Endometrium (tissue), 2 donors: ENCODE results near the gene TANC1.

Experiments used
- FAIRE-seq: peaks from 2 replicates; lab custom pipeline; 2012; peaks lifted over from hg19 to GRCh38; lab: Jason Lieb, UNC
- donor health status: control.
- donor health status: control.

Gene TANC1

DNA sequence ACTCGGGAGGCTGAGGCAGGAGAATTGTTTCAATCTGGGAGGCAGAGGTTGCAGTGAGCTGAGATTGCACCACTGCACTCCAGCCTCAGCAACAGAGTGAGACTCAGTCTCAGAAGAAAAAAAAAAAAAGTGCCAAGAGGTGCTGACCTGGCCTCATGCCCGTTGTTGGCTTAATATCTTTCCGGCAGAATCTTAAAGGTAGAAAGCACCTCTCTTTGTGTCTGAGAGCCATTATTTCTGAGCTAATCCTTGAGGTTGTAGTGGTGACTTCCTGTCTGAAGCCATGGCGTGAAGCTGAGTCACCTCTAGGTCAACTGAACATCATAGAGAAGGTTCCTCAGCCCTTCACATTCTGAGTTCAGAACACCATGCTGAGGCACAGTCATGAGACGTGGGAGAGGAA is 257.6 kb downstream of the TANC1 start:
- no peak for FAIRE-seq

DNA sequence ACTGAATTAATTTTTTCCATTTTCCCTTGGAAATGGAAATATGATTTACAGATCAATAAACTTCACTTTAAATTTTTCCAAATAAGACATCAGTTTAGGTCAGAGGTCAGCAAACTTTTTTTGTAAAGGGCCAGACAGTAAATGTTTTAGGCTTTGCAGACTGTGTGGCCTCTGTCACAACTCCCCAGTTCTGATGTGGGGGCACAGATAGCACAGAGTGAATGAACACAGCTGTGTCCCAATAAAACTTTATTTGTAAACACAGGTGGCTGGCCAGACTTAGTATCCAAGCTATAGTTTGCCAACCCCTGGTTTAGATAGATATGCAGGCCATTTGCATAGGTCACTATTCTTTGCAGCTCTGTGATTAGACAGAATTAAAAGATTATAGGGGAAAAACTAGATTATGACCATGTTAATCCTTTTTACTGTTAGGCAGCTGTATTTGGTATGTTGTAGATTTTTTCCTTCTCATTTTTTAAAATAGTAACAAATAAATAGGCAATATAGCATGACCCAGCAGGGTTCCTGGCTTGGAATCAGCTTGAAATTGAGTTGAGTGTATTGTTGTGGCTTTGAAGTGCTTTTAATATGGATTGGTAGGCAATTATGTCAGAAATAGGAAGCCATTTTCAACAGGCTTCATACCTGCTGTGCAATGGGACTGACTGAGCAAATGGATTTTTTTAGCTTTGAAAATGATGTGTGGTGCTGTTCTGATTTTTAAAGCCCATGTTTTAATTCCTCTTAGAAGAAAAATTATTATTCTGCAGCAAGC is 258.4 kb downstream of the TANC1 start:
- FAIRE-seq = no peak

GRCh38 chr2:159227467-159227866 is 259.0 kb downstream of the TANC1 start:
- FAIRE-seq = no peak

DNA sequence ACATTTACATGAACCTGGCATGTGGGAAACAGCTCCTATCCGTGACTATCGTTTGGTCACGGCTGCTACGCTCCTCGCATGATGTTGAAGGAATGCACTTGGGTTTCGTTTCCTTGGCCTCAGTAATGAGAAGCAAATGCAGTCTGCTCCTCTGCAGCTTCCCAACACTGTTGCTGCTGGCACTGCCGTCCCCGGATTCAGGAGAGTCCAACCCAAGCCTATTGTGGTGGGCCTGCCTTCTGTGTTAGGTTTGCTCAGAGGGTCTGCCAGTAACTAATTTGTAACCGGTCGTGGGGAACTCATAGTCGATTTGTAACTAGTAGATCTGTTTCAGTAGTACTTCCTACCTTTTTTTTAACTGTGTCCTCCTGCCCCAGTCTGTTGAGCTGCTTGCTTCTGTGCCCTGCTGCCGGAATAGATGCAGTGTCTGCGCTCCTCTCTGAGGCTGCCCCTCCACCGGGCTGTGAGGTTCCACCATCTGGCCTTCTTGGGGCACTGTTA is 259.7 kb downstream of the TANC1 start:
- no peak for FAIRE-seq

- no peak for FAIRE-seq
These were observed 261.2 kb downstream of the TANC1 start for GRCh38 chr2:159229476-159230144.

DNA sequence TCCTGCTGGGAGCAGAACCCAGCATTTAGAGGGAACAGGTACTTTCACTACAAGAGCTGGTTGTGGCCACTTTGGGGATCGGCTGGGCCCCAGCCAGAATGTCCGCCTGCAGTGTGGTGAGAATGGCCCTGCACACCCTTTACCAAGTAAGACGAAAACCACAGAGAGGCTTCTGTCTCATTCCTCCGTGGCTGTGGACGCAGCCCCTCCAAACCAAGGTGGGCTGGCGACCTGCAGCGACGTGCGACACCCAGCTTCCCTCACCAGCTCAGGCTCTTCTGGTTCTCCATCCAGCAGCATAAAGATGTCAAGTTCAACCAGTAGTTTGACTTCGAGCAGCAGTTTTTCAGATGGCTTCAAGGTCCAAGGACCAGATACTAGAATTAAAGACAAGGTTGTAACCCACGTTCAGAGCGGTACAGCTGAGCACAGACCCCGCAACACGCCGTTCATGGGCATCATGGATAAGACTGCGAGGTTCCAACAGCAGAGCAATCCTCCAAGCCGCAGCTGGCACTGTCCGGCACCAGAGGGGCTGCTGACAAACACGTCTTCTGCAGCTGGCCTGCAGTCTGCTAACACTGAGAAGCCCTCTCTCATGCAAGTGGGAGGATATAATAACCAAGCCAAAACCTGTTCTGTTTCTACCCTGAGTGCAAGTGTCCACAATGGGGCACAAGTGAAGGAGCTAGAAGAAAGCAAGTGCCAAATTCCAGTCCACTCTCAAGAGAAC is 261.9 kb downstream of the TANC1 start:
- FAIRE-seq = no peak

GRCh38 chr2:159232456-159233170 is 264.2 kb downstream of the TANC1 start:
- FAIRE-seq = no peak

DNA sequence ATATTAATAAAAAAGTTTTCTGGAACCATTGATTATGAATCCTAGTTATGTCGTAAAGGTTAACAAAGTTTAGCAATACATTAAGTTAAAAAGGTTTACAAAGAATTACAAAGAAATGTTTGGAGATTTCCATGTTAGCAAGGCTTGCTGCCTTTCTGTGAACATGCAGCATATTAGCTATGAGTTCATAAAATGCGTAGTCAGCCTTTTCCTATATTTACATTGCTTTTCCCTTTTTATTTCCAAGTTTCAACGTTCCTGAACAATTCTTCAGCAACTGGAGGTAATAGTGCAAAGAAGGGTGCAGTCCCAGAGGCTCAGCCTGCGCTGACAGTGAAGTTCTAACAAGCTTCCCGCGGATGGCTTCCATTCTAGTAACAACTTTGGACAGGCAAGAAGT is 266.4 kb downstream of the TANC1 start:
- no peak for FAIRE-seq

DNA sequence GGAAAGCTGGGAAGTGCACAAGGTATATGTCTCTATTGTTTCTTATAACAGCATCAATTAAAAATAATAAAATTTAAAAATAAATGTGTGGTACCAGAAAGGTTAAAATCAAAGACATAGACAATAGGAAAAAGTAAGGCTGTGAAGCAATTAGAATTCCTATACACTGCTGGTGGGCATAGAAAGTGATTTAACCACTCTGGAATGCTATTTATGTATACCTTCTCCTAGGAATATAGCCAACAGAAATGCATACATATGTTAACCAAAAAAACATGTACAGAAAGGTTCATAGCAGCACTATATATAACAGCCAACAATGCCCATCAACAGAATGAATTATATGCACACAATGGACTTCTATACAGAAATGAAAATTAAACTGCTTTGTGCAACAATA is 275.1 kb downstream of the TANC1 start:
- no peak for FAIRE-seq

GRCh38 chr2:159246325-159246988 is 278.0 kb downstream of the TANC1 start:
- FAIRE-seq = no peak

DNA sequence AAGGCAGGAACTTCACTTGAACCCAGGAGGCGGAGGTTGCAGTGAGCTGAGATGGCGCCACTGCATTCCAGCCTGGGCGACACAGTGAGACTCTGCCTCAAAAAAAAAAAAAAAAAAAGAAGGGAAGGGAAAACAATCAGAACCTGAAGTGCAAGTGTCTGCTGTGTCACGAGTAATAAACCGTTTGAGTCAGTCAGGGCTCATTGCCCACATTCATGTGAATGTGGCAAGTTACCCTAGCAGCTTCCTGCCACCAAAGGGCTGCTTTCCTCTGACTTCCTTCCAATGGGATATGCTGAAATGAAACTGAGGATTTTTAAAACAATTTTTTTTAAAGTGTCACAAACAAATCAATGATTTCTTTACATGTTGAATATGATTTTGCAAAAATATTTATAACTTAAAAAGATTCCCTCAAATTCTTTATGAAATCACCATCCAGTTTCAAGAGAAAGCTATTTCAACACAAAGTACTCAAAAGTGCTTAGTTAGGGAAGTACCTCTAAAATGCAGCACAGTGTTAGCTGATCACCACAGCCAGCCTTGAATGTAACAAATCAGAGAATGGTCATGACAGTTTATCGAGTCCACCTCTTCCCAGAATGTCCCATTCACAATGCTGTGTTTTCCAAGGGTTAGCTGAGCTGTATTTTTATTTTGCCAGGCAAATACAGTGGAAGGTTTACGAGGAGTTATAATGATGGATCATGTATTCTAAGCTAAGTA is 281.7 kb downstream of the TANC1 start:
- FAIRE-seq = peak; percentile 59

DNA sequence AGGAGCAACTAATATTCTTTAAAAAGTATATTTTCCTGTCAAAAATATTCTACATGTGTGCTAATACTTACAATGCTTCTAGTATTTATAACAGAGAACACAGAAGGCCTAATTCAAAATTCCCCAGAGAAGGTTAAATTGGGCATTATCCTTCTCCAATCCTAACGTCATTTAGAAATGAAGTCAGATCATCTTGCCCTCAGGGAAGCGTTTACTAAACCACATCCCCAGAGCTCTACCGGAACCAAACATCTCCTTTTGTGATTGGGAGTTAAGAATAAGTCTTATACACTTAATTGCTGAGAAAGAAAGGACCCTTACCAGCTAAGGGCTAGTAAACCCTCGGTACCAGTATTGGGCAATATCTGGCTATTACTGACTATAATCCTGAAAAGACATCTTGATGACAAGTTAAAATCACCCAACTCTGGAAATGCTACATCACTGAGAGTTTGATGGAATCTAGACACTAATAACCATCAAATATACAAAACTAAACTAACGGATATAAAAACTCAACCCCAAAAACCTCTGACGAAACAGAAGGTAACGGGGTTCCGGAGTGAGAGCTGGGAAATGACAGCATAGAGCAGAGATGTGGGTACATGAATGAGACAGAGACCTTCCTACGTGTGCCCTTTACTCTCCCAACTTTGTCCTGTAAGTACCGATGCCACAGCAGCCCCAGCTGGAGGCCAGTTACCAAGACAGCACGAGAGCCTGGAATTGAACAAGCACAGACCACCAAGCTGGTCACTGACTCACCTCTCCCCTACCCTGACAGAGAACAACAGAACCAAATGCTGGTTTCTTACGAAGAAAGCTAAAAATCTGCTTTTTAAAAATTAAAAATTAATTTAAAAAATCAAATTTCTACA is 283.1 kb downstream of the TANC1 start:
- FAIRE-seq = no peak

GRCh38 chr2:159252905-159253304 is 284.5 kb downstream of the TANC1 start:
- no peak for FAIRE-seq

DNA sequence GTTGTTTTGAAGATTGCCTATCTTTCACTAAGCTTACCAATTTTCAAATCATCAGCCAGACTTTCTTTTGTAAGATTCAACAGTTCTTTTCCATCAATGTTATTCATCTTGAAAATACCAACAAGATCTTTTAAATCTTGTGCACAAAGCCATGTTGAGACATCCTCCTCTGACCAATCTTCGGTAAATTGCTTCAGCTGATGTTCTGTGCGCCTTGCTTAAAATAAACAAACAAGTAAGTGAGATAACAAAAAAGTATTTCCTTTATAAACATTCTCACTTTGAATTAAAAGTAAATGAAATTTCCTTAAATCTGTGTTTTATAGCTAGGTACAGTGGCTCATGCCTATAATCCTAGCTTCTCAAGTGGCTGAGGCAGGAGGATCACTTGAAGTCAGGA is 287.7 kb downstream of the TANC1 start:
- FAIRE-seq = no peak

DNA sequence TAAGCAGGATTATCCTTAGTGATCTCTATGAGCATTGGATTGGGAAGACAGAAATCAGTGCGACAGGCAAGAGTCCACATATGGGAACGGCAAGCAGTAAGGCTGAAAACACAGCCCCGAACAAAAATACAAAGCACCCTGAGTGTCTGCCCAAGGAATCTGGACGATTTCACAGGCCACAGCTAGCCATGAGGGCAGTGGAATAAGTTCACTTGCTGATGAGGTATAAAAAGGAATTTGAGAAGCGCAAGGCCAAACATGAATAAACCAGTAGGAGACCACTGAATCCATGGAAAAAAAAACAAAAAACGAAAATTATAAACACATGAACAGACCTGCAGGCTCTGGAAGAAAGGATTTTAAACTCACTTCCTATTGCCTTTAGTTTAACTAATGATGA is 293.8 kb downstream of the TANC1 start:
- no peak for FAIRE-seq

- no peak for FAIRE-seq
These were observed 294.5 kb downstream of the TANC1 start for GRCh38 chr2:159262904-159263303.

DNA sequence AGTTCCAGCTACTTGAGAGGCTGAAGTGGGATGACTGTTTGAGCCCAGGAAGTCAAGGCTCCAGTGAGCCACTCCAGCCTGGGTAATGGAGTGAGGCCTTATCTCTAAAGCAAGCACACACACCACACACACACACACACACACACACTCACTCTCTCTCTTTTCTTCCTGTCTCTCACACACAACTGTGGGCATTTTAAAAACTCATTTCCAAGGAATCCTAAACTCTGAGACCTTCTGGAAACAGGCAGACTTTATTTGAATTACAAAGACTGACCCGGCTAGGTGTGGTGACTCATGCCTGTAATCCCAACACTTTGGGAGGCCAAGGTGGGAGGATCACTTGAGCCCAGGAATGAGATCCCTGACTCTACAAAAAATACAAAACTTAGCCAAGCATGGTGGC is 296.7 kb downstream of the TANC1 start:
- no peak for FAIRE-seq

DNA sequence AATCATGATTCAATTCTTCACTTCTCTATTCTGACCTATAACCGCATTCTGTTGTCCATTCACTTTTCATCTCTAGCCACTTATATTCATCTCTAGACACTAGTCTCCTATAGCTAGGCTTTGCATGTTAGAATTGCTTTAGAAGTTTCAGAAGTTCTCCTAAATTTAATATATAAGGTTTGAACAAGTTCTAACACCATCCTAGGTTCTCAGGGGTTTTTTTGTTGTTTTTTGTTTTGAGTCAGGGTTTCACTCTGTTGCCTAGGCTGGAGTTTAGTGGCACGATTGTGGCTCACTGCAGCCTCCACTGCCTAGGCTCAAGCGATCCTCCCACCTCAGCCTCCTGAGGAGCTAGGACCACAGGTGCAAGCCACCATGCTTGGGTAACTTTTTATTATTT is 298.1 kb downstream of the TANC1 start:
- FAIRE-seq = no peak

DNA sequence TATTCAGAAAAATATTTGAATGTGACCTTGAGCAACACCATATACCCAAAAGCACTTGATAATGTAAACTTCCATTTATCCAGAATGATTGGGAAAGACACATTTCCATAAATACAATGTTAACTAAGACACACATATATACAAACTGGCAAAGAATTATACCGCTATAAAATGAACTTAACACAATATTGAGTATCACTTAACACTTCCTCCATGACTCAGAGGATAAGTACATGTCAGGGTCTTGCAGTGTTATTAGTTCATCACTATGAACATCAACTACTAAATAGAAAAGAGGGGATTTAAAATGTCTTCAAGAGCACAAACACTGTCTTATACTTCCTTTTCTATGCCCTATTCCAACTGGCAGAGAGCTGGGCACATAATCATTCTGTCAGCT is 299.5 kb downstream of the TANC1 start:
- no peak for FAIRE-seq

DNA sequence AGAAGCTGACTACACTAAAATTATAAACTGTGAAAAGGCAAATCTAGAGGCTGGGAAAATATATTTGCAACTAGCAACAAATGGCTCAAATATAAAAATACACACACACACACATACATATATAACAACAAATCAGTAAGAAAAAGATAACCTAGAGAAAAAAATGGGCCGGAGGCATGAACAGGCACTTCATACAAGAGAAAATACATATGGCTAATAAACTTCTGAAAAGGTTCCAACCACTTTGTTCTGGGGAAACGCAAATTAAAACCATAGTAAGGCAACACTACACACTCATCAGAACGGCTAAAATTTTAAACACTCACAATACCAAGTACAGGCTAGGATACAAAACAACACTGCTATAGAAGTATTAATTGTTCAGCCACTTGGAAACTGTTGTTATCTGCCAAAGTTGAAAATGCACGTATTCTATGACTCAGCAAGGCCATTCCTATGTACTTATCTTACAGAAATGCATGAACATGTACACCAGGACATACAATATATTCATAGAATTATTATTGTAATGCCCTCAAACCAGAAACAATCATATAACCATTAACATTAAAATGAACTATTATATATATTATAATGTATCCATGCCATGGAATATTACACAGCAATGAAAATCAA is 302.4 kb downstream of the TANC1 start:
- no peak for FAIRE-seq
